GM12801 (cell line): ENCODE data around the gene MTSS2.

ENCODE experiments used
- CTCF ChIP-seq: IDR thresholded peaks from one replicate; pipeline ENCODE4 v1.5.1; 2011; ENCODE audit warnings: control low read depth; ENCODE audit not compliant: insufficient read length; ENCODE audit errors: extremely low read depth

The MTSS2 gene

GRCh38 chr16:70685938-70686375 is at the start of gene MTSS2:
MTSS2 (minus strand) TSS chr16:70686053; CDS start chr16:70685791, 262 bp downstream.
- no peak for TF ChIP-seq CTCF

- no peak for TF ChIP-seq CTCF
These were observed 49.5 kb upstream of the MTSS2 start for GRCh38 chr16:70735141-70735979.

GRCh38 chr16:70734522-70735095 is 48.8 kb upstream of the MTSS2 start:
- no peak for TF ChIP-seq CTCF

GRCh38 chr16:70730944-70731343 is 45.1 kb upstream of the MTSS2 start:
- no peak for TF ChIP-seq CTCF

- TF ChIP-seq CTCF, result no peak
These were observed 44.2 kb upstream of the MTSS2 start for GRCh38 chr16:70730031-70730430.

- no peak for TF ChIP-seq CTCF
These were observed 43.4 kb upstream of the MTSS2 start for GRCh38 chr16:70729292-70729691.

- no peak for TF ChIP-seq CTCF
These were observed 42.3 kb upstream of the MTSS2 start for GRCh38 chr16:70728150-70728549.
